WTC11 (cell line): ENCODE results near the gene EDN2. TPM values are rescaled to one million over a fixed set of nuclear protein-coding genes. Genes with fewer than 3 reads are reported as not detected.

Experiments
- ATAC-seq: fragments of 200-7000 bp; cut with Tn5 transposase; 2 replicates; pipeline ENCODE4 v1.10.0; 2021; ENCODE audit warnings: mild to moderate bottlenecking, moderate library complexity
- CTCF ChIA-PET: fragments of 300-600 bp; sonication (Branson Sonifier 250); formaldehyde crosslinking; loops from one replicate; lab custom pipeline; 2021; ENCODE audit warnings: antibody characterized with exemption; lab: Charles Lee
- POLR2A ChIA-PET: fragments of 350-600 bp; sonication (Branson Sonifier 250); formaldehyde crosslinking; loops from one replicate; lab custom pipeline; 2021; ENCODE audit warnings: antibody characterized with exemption; lab: Charles Lee
- DNase-seq: peaks from one replicate; pipeline ENCODE4 v3.0.0; 2021; ENCODE audit warnings: low spot score
- H3K27ac Mint-ChIP-seq: 2 replicates; pipeline ENCODE4 v1.8.0; 2021; ENCODE audit warnings: mixed read lengths
- H3K27me3 Mint-ChIP-seq: 2 replicates; pipeline ENCODE4 v1.8.0; 2021; ENCODE audit warnings: low read depth, mild to moderate bottlenecking, moderate library complexity, mixed read lengths
- H3K36me3 Mint-ChIP-seq: 2 replicates; pipeline ENCODE4 v1.8.0; 2021; ENCODE audit warnings: mixed read lengths
- H3K4me1 Mint-ChIP-seq: 2 replicates; pipeline ENCODE4 v1.8.0; 2022; ENCODE audit warnings: mixed read lengths
- H3K4me3 Mint-ChIP-seq: 2 replicates; pipeline ENCODE4 v1.8.0; 2021; ENCODE audit warnings: mild to moderate bottlenecking, moderate library complexity, mixed read lengths
- H3K9me3 Mint-ChIP-seq: 2 replicates; pipeline ENCODE4 v1.8.0; 2021; ENCODE audit warnings: mixed read lengths
- AR ChIP-seq: fragments of 250-450 bp; sonication (Bioruptor Pico); IDR thresholded peaks from 2 replicates; pipeline ENCODE4 v1.9.0; 2021; ENCODE audit warnings: mild to moderate bottlenecking
- ATF2 ChIP-seq: sonication (generic); formaldehyde crosslinking; IDR thresholded peaks from 2 replicates; pipeline ENCODE4 v1.8.1; 2022; ENCODE audit warnings: low read depth, missing genetic modification reagents, borderline replicate concordance
- CDX4 ChIP-seq: fragments of 250-450 bp; sonication (Bioruptor Pico); IDR thresholded peaks from 2 replicates; pipeline ENCODE4 v1.9.0; 2021; ENCODE audit warnings: moderate library complexity, mild to moderate bottlenecking, inconsistent platforms, borderline replicate concordance
- CREM ChIP-seq: sonication (generic); formaldehyde crosslinking; IDR thresholded peaks from 2 replicates; pipeline ENCODE4 v1.8.1; 2022; ENCODE audit warnings: mild to moderate bottlenecking, missing genetic modification reagents, moderate library complexity
- E2F4 ChIP-seq: sonication (generic); formaldehyde crosslinking; IDR thresholded peaks from 2 replicates; pipeline ENCODE4 v1.8.1; 2022; ENCODE audit warnings: low read depth, mild to moderate bottlenecking, moderate library complexity, missing genetic modification reagents, borderline replicate concordance
- ELF4 ChIP-seq: sonication (generic); formaldehyde crosslinking; IDR thresholded peaks from 2 replicates; pipeline ENCODE4 v1.8.1; 2022; ENCODE audit warnings: low read depth, mild to moderate bottlenecking, moderate library complexity, missing genetic modification reagents
- ERG ChIP-seq: fragments of 250-450 bp; sonication (Bioruptor Pico); IDR thresholded peaks from 2 replicates; pipeline ENCODE4 v1.8.0; 2021; ENCODE audit warnings: mild to moderate bottlenecking
- FOXP1 ChIP-seq: sonication (generic); formaldehyde crosslinking; IDR thresholded peaks from 2 replicates; pipeline ENCODE4 v1.8.0; 2022; ENCODE audit warnings: missing genetic modification reagents, mild to moderate bottlenecking, moderate library complexity, borderline replicate concordance
- GABPB1 ChIP-seq: sonication (generic); formaldehyde crosslinking; IDR thresholded peaks from 2 replicates; pipeline ENCODE4 v1.8.1; 2023; ENCODE audit warnings: mild to moderate bottlenecking, missing genetic modification reagents
- JUN ChIP-seq: sonication (generic); formaldehyde crosslinking; IDR thresholded peaks from 2 replicates; pipeline ENCODE4 v1.8.0; 2023; ENCODE audit warnings: mild to moderate bottlenecking, missing genetic modification reagents
- MYBL2 ChIP-seq: sonication (generic); formaldehyde crosslinking; IDR thresholded peaks from 2 replicates; pipeline ENCODE4 v1.8.1; 2023; ENCODE audit warnings: mild to moderate bottlenecking, moderate library complexity, missing genetic modification reagents
- NFE2L1 ChIP-seq: sonication (generic); formaldehyde crosslinking; IDR thresholded peaks from 2 replicates; pipeline ENCODE4 v1.8.1; 2023; ENCODE audit warnings: missing genetic modification reagents
- NFYB ChIP-seq: sonication (generic); formaldehyde crosslinking; conservative IDR thresholded peaks from 2 replicates; pipeline ENCODE4 v1.8.0; 2022; ENCODE audit warnings: low read depth, missing genetic modification reagents
- NR2C2 ChIP-seq: sonication (generic); formaldehyde crosslinking; IDR thresholded peaks from 2 replicates; pipeline ENCODE4 v1.8.0; 2022; ENCODE audit warnings: mild to moderate bottlenecking, missing genetic modification reagents
- RELA ChIP-seq: sonication (generic); formaldehyde crosslinking; IDR thresholded peaks from 2 replicates; pipeline ENCODE4 v1.8.1; 2022; ENCODE audit warnings: missing genetic modification reagents, mild to moderate bottlenecking, borderline replicate concordance
- RORB ChIP-seq: fragments of 250-450 bp; sonication (Bioruptor Pico); IDR thresholded peaks from 2 replicates; pipeline ENCODE4 v1.9.0; 2021; ENCODE audit warnings: mild to moderate bottlenecking
- SP1 ChIP-seq: sonication (generic); formaldehyde crosslinking; conservative IDR thresholded peaks from 2 replicates; pipeline ENCODE4 v1.8.1; 2022; ENCODE audit warnings: missing genetic modification reagents
- ZNF263 ChIP-seq: sonication (generic); formaldehyde crosslinking; IDR thresholded peaks from 2 replicates; pipeline ENCODE4 v1.8.1; 2022; ENCODE audit warnings: low read depth, mild to moderate bottlenecking, moderate library complexity, missing genetic modification reagents
- ZNF416 ChIP-seq: fragments of 250-450 bp; sonication (Bioruptor Pico); IDR thresholded peaks from 2 replicates; pipeline ENCODE4 v1.9.0; 2021; ENCODE audit warnings: mild to moderate bottlenecking, inconsistent platforms
- ZNF423 ChIP-seq: fragments of 250-450 bp; sonication (Bioruptor Pico); IDR thresholded peaks from 2 replicates; pipeline ENCODE4 v2.1.2; 2022; ENCODE audit warnings: mild to moderate bottlenecking, moderate library complexity
- ZSCAN18 ChIP-seq: fragments of 250-450 bp; sonication (Bioruptor Pico); IDR thresholded peaks from 2 replicates; pipeline ENCODE4 v2.1.2; 2022; ENCODE audit warnings: mild to moderate bottlenecking, moderate library complexity
- total RNA-seq: library from RNA; stranded (reverse); gene quantifications from 3 replicates; pipeline ENCODE4 v1.2.3, GENCODE V29; 2021

Gene EDN2
- total RNA-seq, 1 experiment from 2014 or later: 0.33 TPM

GRCh38 chr1:41533731-41534080, 49.2 kb upstream of the EDN2 start:
- DNase-seq: peak; percentile 3
- CTCF ChIA-PET: interaction anchor here (0.9 to 2.3 kb wide), 3 partner anchors 18 to 251 kb away, joined by 3 to 10 read pairs (median 4); no protein-coding TSS in a partner anchor
- POLR2A ChIA-PET: no interaction called here
- Mint-ChIP-seq H3K9me3 (peaks cover 25% of the 10 kb centered on the region), H3K27ac (no peak overlapping the region), H3K4me1 (no peaks in the 10 kb centered on the region), H3K36me3 (peaks cover 3% of the 10 kb centered on the region; the same call in 1 of the 2 replicates), H3K27me3 (no peaks in the 10 kb centered on the region; the same call in 1 of the 2 replicates), H3K4me3 (no peak overlapping the region)
- no peak for TF ChIP-seq E2F4 (CRISPR knock-in tag)
- no peak for TF ChIP-seq ATF2 (CRISPR knock-in tag)
- TF ChIP-seq NFYB (CRISPR knock-in tag): no peak
- ATAC-seq: no peak

GRCh38 chr1:41533016-41533730, 48.7 kb upstream of the EDN2 start:
- H3K27me3 Mint-ChIP-seq: no peaks in the 10 kb centered on the region; the same call in 1 of the 2 replicates
- CTCF ChIA-PET: interaction anchor here (0.9 to 2.3 kb wide), 2 partner anchors 17 to 250 kb away, joined by 3 to 10 read pairs; no protein-coding TSS in a partner anchor

More at GRCh38 chr1:41533016-41533730, 48.7 kb upstream of the EDN2 start:
- POLR2A ChIA-PET: no interaction called here
- no peaks in the 10 kb centered on the region for H3K4me1 Mint-ChIP-seq
- H3K36me3 Mint-ChIP-seq: peaks cover 3% of the 10 kb centered on the region; the same call in 1 of the 2 replicates
- no peak for TF ChIP-seq ZNF423
- no peak for TF ChIP-seq ZNF416 (CRISPR knock-in tag)
- no peak for TF ChIP-seq RORB
- TF ChIP-seq CREM (CRISPR knock-in tag): no peak
- no peak for TF ChIP-seq JUN
- no peak for TF ChIP-seq ELF4 (CRISPR knock-in tag)
- no peak for TF ChIP-seq NFE2L1 (CRISPR knock-in tag)
- no peak for TF ChIP-seq MYBL2 (CRISPR knock-in tag)
- no peak for TF ChIP-seq ERG
- no peak for TF ChIP-seq GABPB1 (CRISPR knock-in tag)
- no peak for TF ChIP-seq SP1 (CRISPR knock-in tag)
- no peak for TF ChIP-seq NR2C2
- TF ChIP-seq CDX4 (CRISPR knock-in tag): no peak
- no peak for TF ChIP-seq RELA (CRISPR knock-in tag)
- no peak for TF ChIP-seq AR (CRISPR knock-in tag)
- no peak for TF ChIP-seq ZNF263
- TF ChIP-seq FOXP1: no peak
- no peak for TF ChIP-seq ZSCAN18
- no peak overlapping the region for H3K4me3 Mint-ChIP-seq
- DNase-seq (no peak), ATAC-seq (no peak)
- peaks cover 25% of the 10 kb centered on the region for H3K9me3 Mint-ChIP-seq
- no peak overlapping the region for H3K27ac Mint-ChIP-seq
